Measurements from ENCODE around the gene LRRC37A2. TPM values are rescaled to one million over a fixed set of nuclear protein-coding genes. Genes with fewer than 3 reads are reported as not detected.
"Not testable (repeated sequence)": the region's sequence is repeated elsewhere in the genome, so short reads cannot be mapped to it uniquely, and the experiment has no call there.

Gene LRRC37A2
- polyA plus RNA-seq (2013, experiment 1 of 2), result 5.0 TPM
- polyA plus RNA-seq (2013, experiment 2 of 2), result 3.6 TPM

GRCh38 chr17:46512168-46512567 is at the start of gene LRRC37A2:
Gene LRRC37A2 (plus strand): TSS chr17:46512468. CDS start chr17:46512713, 245 bp downstream.
- H3K27ac ChIP-seq (ENCODE audit: low read depth, low read length, severe bottlenecking), result not testable (repeated sequence)
- no CpG with 5 or more reads among the region's 11 CpGs for WGBS, 2 experiments (ENCODE audit: insufficient coverage in 2 of 2)

DNA sequence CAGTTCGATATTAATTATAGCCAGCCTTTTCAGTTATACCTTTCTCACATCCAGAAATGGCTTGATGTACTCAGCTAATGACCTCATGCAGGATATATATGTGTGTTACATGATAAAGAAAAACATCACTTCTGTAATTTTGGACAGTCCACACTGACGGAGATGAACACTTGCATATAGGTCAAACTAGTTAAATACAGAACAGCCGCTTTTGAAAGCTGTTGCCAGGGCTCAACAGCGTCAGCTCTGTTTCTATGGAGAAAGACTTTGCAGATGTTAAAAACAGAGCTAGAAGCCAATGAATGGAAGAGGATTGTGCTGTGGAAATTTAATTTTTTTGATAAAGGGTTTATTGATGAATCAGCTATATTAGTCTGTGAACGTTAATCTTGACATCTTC is 44.6 kb upstream of the LRRC37A2 start:
- H3K36me3 ChIP-seq (ENCODE audit: control insufficient read depth, insufficient read depth, low read length); H3K9me3 ChIP-seq (ENCODE audit: control insufficient read depth, low read length); H3K4me1 ChIP-seq (ENCODE audit: control insufficient read depth, insufficient read depth, low read length, poor library complexity, severe bottlenecking); H3K4me3 ChIP-seq (ENCODE audit: extremely low read depth, insufficient read depth, low read length, poor library complexity, severe bottlenecking); H3K27ac ChIP-seq (ENCODE audit: low read depth, low read length, severe bottlenecking): not testable (repeated sequence)
- WGBS, 2 experiments (ENCODE audit: insufficient coverage in 2 of 2), result no CpG with 5 or more reads among the region's 5 CpGs

More at GRCh38 chr17:46512168-46512567, at the start of gene LRRC37A2:
- H3K9me3 ChIP-seq (ENCODE audit: control insufficient read depth, low read length); H3K4me3 ChIP-seq (ENCODE audit: extremely low read depth, insufficient read depth, low read length, poor library complexity, severe bottlenecking); H3K4me1 ChIP-seq (ENCODE audit: control insufficient read depth, insufficient read depth, low read length, poor library complexity, severe bottlenecking); H3K36me3 ChIP-seq (ENCODE audit: control insufficient read depth, insufficient read depth, low read length): not testable (repeated sequence)

- H3K9me3 ChIP-seq (ENCODE audit: control insufficient read depth, low read length); H3K36me3 ChIP-seq (ENCODE audit: control insufficient read depth, insufficient read depth, low read length); H3K27ac ChIP-seq (ENCODE audit: low read depth, low read length, severe bottlenecking); H3K4me3 ChIP-seq (ENCODE audit: extremely low read depth, insufficient read depth, low read length, poor library complexity, severe bottlenecking); H3K4me1 ChIP-seq (ENCODE audit: control insufficient read depth, insufficient read depth, low read length, poor library complexity, severe bottlenecking): not testable (repeated sequence)
- no CpG with 5 or more reads among the region's 3 CpGs for WGBS, 2 experiments (ENCODE audit: insufficient coverage in 2 of 2)
These were observed 37.8 kb upstream of the LRRC37A2 start for GRCh38 chr17:46474489-46474888.

DNA sequence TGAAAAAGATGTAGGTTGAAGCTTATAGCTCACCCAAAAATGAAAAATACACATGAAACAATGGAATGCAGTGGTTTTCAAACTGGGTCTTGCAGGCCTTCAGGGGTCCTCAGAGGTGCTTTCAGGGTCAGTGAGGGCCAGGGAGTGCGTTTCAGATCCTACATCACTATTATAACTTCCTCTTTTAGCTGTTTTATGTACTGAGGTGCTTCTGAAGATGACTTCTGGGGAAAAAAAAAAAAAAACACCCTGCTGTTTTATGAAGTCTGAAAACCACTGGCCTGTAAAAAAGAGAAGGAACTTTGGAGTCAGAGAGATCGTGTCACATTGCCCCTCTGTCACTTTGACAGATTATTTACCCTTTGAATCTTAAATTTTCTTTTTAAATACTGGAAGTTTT is 36.7 kb upstream of the LRRC37A2 start:
- no CpG with 5 or more reads among the region's 2 CpGs for WGBS, 2 experiments (ENCODE audit: insufficient coverage in 2 of 2)
- not testable (repeated sequence) for H3K4me1 ChIP-seq (ENCODE audit: control insufficient read depth, insufficient read depth, low read length, poor library complexity, severe bottlenecking); H3K36me3 ChIP-seq (ENCODE audit: control insufficient read depth, insufficient read depth, low read length); H3K4me3 ChIP-seq (ENCODE audit: extremely low read depth, insufficient read depth, low read length, poor library complexity, severe bottlenecking); H3K9me3 ChIP-seq (ENCODE audit: control insufficient read depth, low read length); H3K27ac ChIP-seq (ENCODE audit: low read depth, low read length, severe bottlenecking)

DNA sequence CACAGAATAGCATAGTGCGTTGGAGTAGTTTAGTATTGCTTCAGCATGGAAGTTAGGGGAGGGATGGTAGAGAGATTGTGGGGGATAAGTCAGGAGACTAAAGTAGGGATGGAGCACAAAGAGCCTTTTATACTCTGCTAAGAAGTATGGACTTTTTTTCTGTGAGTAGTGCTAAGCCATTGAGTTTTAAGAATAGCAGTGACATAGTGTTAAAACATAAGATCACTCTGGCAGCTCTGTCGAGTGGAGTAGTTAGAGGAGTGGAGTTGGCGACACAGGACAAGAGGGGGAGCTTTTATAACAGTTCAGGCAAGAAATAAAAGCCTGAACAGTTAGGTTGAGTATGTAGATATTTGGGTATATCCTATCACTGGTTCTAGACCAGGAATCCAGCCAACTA is 33.4 kb upstream of the LRRC37A2 start:
- not testable (repeated sequence) for H3K4me1 ChIP-seq (ENCODE audit: control insufficient read depth, insufficient read depth, low read length, poor library complexity, severe bottlenecking); H3K27ac ChIP-seq (ENCODE audit: low read depth, low read length, severe bottlenecking); H3K9me3 ChIP-seq (ENCODE audit: control insufficient read depth, low read length); H3K4me3 ChIP-seq (ENCODE audit: extremely low read depth, insufficient read depth, low read length, poor library complexity, severe bottlenecking); H3K36me3 ChIP-seq (ENCODE audit: control insufficient read depth, insufficient read depth, low read length)
- no CpG with 5 or more reads among the region's 3 CpGs for whole genome bisulfite sequencing, 2 experiments (ENCODE audit: insufficient coverage in 2 of 2)

DNA sequence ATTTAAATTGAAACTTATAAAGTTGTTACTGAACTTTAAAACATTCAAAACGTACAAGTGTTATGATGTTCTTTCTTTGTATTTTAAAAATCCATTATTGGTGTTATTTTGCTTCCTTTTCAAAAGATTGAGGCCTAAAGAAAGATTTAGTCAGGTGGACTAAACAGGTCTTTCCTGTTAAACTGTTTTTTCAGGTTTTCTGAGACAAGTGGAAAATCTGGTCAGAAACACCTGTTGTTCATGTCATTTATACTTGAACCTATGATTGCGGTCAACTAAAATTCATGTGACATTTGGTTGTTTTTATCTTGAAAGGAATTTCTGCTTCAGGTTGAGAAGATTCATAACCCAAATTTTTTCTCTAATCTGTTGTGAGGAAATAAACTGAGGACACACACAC is 31.0 kb upstream of the LRRC37A2 start:
- H3K4me1 ChIP-seq (ENCODE audit: control insufficient read depth, insufficient read depth, low read length, poor library complexity, severe bottlenecking); H3K27ac ChIP-seq (ENCODE audit: low read depth, low read length, severe bottlenecking); H3K4me3 ChIP-seq (ENCODE audit: extremely low read depth, insufficient read depth, low read length, poor library complexity, severe bottlenecking); H3K36me3 ChIP-seq (ENCODE audit: control insufficient read depth, insufficient read depth, low read length); H3K9me3 ChIP-seq (ENCODE audit: control insufficient read depth, low read length): not testable (repeated sequence)
- WGBS, 2 experiments (ENCODE audit: insufficient coverage in 2 of 2), result no CpG with 5 or more reads among the region's 2 CpGs

- H3K36me3 ChIP-seq (ENCODE audit: control insufficient read depth, insufficient read depth, low read length); H3K9me3 ChIP-seq (ENCODE audit: control insufficient read depth, low read length); H3K4me1 ChIP-seq (ENCODE audit: control insufficient read depth, insufficient read depth, low read length, poor library complexity, severe bottlenecking); H3K4me3 ChIP-seq (ENCODE audit: extremely low read depth, insufficient read depth, low read length, poor library complexity, severe bottlenecking); H3K27ac ChIP-seq (ENCODE audit: low read depth, low read length, severe bottlenecking): not testable (repeated sequence)
- WGBS, 2 experiments (ENCODE audit: insufficient coverage in 2 of 2), result 67 to 94% methylated on average over 1 to 3 of the region's 16 CpGs
These were observed 20.2 kb upstream of the LRRC37A2 start for GRCh38 chr17:46492021-46492420.

DNA sequence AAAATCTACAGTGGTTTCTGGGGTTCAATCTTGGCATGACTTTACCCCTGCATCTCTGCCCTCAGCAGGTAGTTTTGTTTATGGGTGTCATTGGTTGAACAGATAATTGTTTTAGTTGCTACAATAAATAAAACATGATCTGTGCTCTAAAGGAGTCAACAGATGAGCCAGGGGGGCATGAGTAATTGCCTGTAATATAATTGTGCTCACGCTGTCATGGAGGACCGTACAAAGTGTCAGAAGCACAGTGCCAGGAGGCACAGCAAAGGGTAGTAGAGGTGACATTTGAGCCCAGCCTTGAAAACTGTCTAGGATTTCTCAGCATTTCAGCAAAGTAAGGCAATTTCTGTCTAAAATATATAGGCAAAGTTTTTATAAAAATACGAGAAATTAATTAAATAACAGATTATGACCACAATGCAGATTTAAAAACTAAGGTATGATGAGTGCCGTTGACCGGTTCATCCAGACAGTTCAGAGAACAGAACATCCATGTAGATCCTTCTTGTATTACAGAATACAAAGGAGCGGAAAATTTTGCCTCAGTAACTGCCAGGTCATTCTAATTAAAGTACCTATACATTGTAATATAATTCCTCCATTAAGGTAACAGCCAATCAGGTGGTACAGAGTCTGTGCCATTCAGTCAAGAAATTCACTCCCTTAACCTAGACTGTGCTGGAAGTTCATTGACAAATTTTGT is 12.7 kb upstream of the LRRC37A2 start:
- not testable (repeated sequence) for H3K27ac ChIP-seq (ENCODE audit: low read depth, low read length, severe bottlenecking); H3K4me1 ChIP-seq (ENCODE audit: control insufficient read depth, insufficient read depth, low read length, poor library complexity, severe bottlenecking); H3K9me3 ChIP-seq (ENCODE audit: control insufficient read depth, low read length); H3K36me3 ChIP-seq (ENCODE audit: control insufficient read depth, insufficient read depth, low read length); H3K4me3 ChIP-seq (ENCODE audit: extremely low read depth, insufficient read depth, low read length, poor library complexity, severe bottlenecking)
- no CpG with 5 or more reads among the region's 6 CpGs for WGBS, 2 experiments (ENCODE audit: insufficient coverage in 2 of 2)

DNA sequence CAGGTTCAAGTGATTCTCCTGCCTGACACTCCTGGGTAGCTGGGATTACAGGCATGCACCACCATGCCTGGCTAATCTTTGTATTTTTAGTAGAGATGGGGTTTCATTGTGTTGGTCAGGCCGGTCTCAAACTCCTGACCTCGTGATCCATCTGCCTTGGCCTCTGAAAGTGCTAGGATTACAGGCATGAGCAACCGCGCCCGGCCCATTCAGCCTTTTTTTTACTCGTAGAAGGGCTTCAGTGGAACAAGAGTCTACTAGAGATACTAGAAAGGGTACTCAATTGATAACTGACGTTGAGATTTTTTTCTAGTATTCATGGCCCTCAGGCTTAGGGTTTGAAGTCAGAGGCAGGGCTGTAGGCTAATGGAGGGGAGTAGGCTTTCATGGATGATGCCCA is 6.4 kb upstream of the LRRC37A2 start:
- H3K27ac ChIP-seq (ENCODE audit: low read depth, low read length, severe bottlenecking); H3K4me3 ChIP-seq (ENCODE audit: extremely low read depth, insufficient read depth, low read length, poor library complexity, severe bottlenecking); H3K4me1 ChIP-seq (ENCODE audit: control insufficient read depth, insufficient read depth, low read length, poor library complexity, severe bottlenecking); H3K36me3 ChIP-seq (ENCODE audit: control insufficient read depth, insufficient read depth, low read length); H3K9me3 ChIP-seq (ENCODE audit: control insufficient read depth, low read length): not testable (repeated sequence)
- no CpG with 5 or more reads among the region's 7 CpGs for WGBS, 2 experiments (ENCODE audit: insufficient coverage in 2 of 2)

GRCh38 chr17:46534716-46535115 is 22.4 kb downstream of the LRRC37A2 start:
- not testable (repeated sequence) for H3K27ac ChIP-seq (ENCODE audit: low read depth, low read length, severe bottlenecking); H3K36me3 ChIP-seq (ENCODE audit: control insufficient read depth, insufficient read depth, low read length); H3K9me3 ChIP-seq (ENCODE audit: control insufficient read depth, low read length); H3K4me1 ChIP-seq (ENCODE audit: control insufficient read depth, insufficient read depth, low read length, poor library complexity, severe bottlenecking); H3K4me3 ChIP-seq (ENCODE audit: extremely low read depth, insufficient read depth, low read length, poor library complexity, severe bottlenecking)
- WGBS, 2 experiments (ENCODE audit: insufficient coverage in 2 of 2), result 86 to 97% methylated on average over 10 of the region's 22 CpGs

DNA sequence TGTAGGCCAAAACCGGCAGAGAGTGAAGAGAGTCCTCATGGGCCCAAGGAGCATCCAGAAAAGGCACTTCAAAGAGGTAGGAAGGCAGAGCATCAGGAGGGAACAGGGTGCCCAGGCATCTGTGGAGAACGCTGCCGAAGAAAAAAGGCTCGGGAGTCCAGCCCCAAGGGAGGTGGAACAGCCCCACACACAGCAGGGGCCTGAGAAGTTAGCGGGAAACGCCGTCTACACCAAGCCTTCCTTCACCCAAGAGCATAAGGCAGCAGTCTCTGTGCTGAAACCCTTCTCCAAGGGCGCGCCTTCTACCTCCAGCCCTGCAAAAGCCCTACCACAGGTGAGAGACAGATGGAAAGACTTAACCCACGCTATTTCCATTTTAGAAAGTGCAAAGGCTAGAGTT is 36.3 kb downstream of the LRRC37A2 start:
- H3K4me1 ChIP-seq (ENCODE audit: control insufficient read depth, insufficient read depth, low read length, poor library complexity, severe bottlenecking); H3K36me3 ChIP-seq (ENCODE audit: control insufficient read depth, insufficient read depth, low read length); H3K27ac ChIP-seq (ENCODE audit: low read depth, low read length, severe bottlenecking); H3K4me3 ChIP-seq (ENCODE audit: extremely low read depth, insufficient read depth, low read length, poor library complexity, severe bottlenecking); H3K9me3 ChIP-seq (ENCODE audit: control insufficient read depth, low read length): not testable (repeated sequence)
- 95% methylated on average over 3 of the region's 10 CpGs; no CpG with 5 or more reads in 1 of the 2 experiments for WGBS, 2 experiments (ENCODE audit: insufficient coverage in 2 of 2)
